DND-41 (cell line): ENCODE data around the gene LAMP1.
A peak's percentile ranks its signal among the peaks of the same experiment; 100 is the strongest.
"Not testable (repeated sequence)": the region's sequence is repeated elsewhere in the genome, so short reads cannot be mapped to it uniquely, and the experiment has no call there.

Source experiments
- ATAC-seq: fragments of 200-7000 bp; cut with Tn5 transposase; 3 replicates; pipeline ENCODE4 v1.9.1; 2021; ENCODE audit warnings: low read depth; ENCODE audit not compliant: insufficient read depth
- DNase-seq: peaks from one replicate; pipeline ENCODE4 v3.0.0-alpha.2; 2020
- H2AFZ ChIP-seq: 2 replicates; pipeline ENCODE4 v1.6.0; 2012; ENCODE audit warnings: low read depth, low read length
- H3K27ac ChIP-seq: 2 replicates; pipeline ENCODE4 v1.5.1; 2012; ENCODE audit warnings: low read length, inconsistent platforms
- H3K27me3 ChIP-seq: fragments of 200-600 bp; sonication (generic); 2 replicates; pipeline ENCODE4 v1.6.0; 2012; ENCODE audit warnings: low read length, mild to moderate bottlenecking, inconsistent platforms; ENCODE audit not compliant: insufficient read depth, poor library complexity
- H3K36me3 ChIP-seq: 2 replicates; pipeline ENCODE4 v1.5.1; 2012; ENCODE audit warnings: low read length, inconsistent platforms; ENCODE audit not compliant: insufficient read depth
- H3K4me1 ChIP-seq: 2 replicates; pipeline ENCODE4 v1.5.1; 2012; ENCODE audit warnings: mild to moderate bottlenecking, low read length; ENCODE audit not compliant: insufficient read depth
- H3K4me2 ChIP-seq: 2 replicates; pipeline ENCODE4 v1.6.0; 2012; ENCODE audit warnings: mild to moderate bottlenecking, moderate library complexity, low read length, inconsistent platforms; ENCODE audit not compliant: insufficient read depth
- H3K4me3 ChIP-seq, 2 experiments: fragments of 200-600 bp in 1 of 2; shearing (Covaris generic) in 1 of 2; 2 replicates each; pipeline ENCODE4 v1.5.1; 2012 to 2016; ENCODE audit warnings: inconsistent platforms in 2 of 2, low read length in 2 of 2, mild to moderate bottlenecking in 2 of 2, low read depth in 1 of 2, moderate library complexity in 1 of 2
- H3K79me2 ChIP-seq: 2 replicates; pipeline ENCODE4 v1.6.0; 2012; ENCODE audit warnings: low read length, inconsistent platforms; ENCODE audit not compliant: insufficient read depth
- H3K9ac ChIP-seq: 2 replicates; pipeline ENCODE4 v1.6.0; 2012; ENCODE audit warnings: low read depth, mild to moderate bottlenecking, inconsistent platforms, low read length, moderate library complexity
- H3K9me3 ChIP-seq: 2 replicates; pipeline ENCODE4 v1.5.1; 2012; ENCODE audit warnings: low read length, moderate library complexity, mild to moderate bottlenecking, inconsistent platforms; ENCODE audit not compliant: insufficient read depth, severe bottlenecking
- H4K20me1 ChIP-seq: 2 replicates; pipeline ENCODE4 v1.6.0; 2012; ENCODE audit warnings: low read length; ENCODE audit not compliant: insufficient read depth
- CTCF ChIP-seq: IDR thresholded peaks from 2 replicates; pipeline ENCODE4 v1.5.1; 2012; ENCODE audit warnings: borderline replicate concordance, low read length, moderate library complexity, mild to moderate bottlenecking; ENCODE audit not compliant: poor library complexity, severe bottlenecking; ENCODE audit errors: extremely low read depth
- EZH2 ChIP-seq: IDR thresholded peaks from 3 replicates; pipeline ENCODE4 v1.6.1; 2012; ENCODE audit warnings: borderline replicate concordance, low read depth, mild to moderate bottlenecking, moderate library complexity, low read length, inconsistent platforms; ENCODE audit not compliant: severe bottlenecking

The LAMP1 gene

GRCh38 chr13:113296823-113297369, at the start of gene LAMP1:
LAMP1 (plus strand) TSS chr13:113297239; CDS start chr13:113297435, 196 bp downstream.
- peak; percentile 98 for DNase-seq
- Histone ChIP-seq H3K9me3 (no peaks in the 10 kb centered on the region), H3K79me2 (peaks cover 53% of the 10 kb centered on the region), H2AFZ (peak within 1 kb of the TSS; percentile 100), H3K4me1 (peaks cover 38% of the 10 kb centered on the region), H3K9ac (peak within 1 kb of the TSS; percentile 97), H4K20me1 (peaks cover 24% of the 10 kb centered on the region; the same call in 1 of the 2 replicates), H3K36me3 (peaks cover 11% of the 10 kb centered on the region), H3K27me3 (peaks cover 7% of the 10 kb centered on the region), H3K4me2 (peak within 1 kb of the TSS; percentile 100), H3K27ac (peak within 1 kb of the TSS; percentile 95), H3K4me3 (peak within 1 kb of the TSS; percentile 77 to 98)
- ATAC-seq: peak; percentile 87
- TF ChIP-seq EZH2 (no peak), CTCF (no peak)

GRCh38 chr13:113252516-113253095, 44.4 kb upstream of the LAMP1 start:
- H3K79me2 ChIP-seq: no peaks in the 10 kb centered on the region
- no peak overlapping the region for H2AFZ ChIP-seq
- H3K4me1 ChIP-seq: no peaks in the 10 kb centered on the region
- H3K9me3 ChIP-seq: no peaks in the 10 kb centered on the region
- H3K9ac ChIP-seq: no peak overlapping the region
- no peak for ATAC-seq
- TF ChIP-seq CTCF (no peak), EZH2 (no peak)
- H3K36me3 ChIP-seq: peaks cover 94% of the 10 kb centered on the region
- no peak overlapping the region for H3K27ac ChIP-seq
- no peaks in the 10 kb centered on the region for H3K27me3 ChIP-seq
- no peak overlapping the region for H3K4me3 ChIP-seq
- peaks cover 5% of the 10 kb centered on the region for H4K20me1 ChIP-seq
- no peak overlapping the region for H3K4me2 ChIP-seq
- DNase-seq: no peak

- not testable (repeated sequence) for H3K79me2 ChIP-seq, H3K4me2 ChIP-seq, H3K4me3 ChIP-seq, H3K9me3 ChIP-seq, H3K27me3 ChIP-seq, DNase-seq, H3K4me1 ChIP-seq, H3K9ac ChIP-seq, ATAC-seq, H3K27ac ChIP-seq, H4K20me1 ChIP-seq, H2AFZ ChIP-seq
- peaks cover 86% of the 10 kb centered on the region for H3K36me3 ChIP-seq
Measured at GRCh38 chr13:113257908-113258307, 39.1 kb upstream of the LAMP1 start.

- no peaks in the 10 kb centered on the region for H3K27me3 ChIP-seq
- no peaks in the 10 kb centered on the region for H3K79me2 ChIP-seq
- no peak overlapping the region for H3K27ac ChIP-seq
- no peak overlapping the region for H3K4me3 ChIP-seq
- H3K4me2 ChIP-seq: no peak overlapping the region
- no peaks in the 10 kb centered on the region for H4K20me1 ChIP-seq
- no peak overlapping the region for H2AFZ ChIP-seq
- TF ChIP-seq EZH2: no peak
- no peak for TF ChIP-seq CTCF
- no peaks in the 10 kb centered on the region for H3K9me3 ChIP-seq
- no peak overlapping the region for H3K9ac ChIP-seq
- DNase-seq (no peak), ATAC-seq (no peak)
- H3K4me1 ChIP-seq: no peaks in the 10 kb centered on the region
- peaks cover 85% of the 10 kb centered on the region for H3K36me3 ChIP-seq
Measured at GRCh38 chr13:113258321-113259054, 38.6 kb upstream of the LAMP1 start.
